ENCODE results near the gene MEGF6. TPM values are rescaled to one million over a fixed set of nuclear protein-coding genes. Genes with fewer than 3 reads are reported as not detected.

The MEGF6 gene
- total and polyA plus RNA-seq, 9 of the 15 experiments (the other 6 are each of a cell fraction or from before 2014, with no cell fraction given), result 0.03 to 1.7 (median 0.24) TPM; not detected in 3

GRCh38 chr1:3642919-3643675 lies 31.8 kb upstream of the MEGF6 start:
- Histone ChIP-seq H3K4me3 (no peak overlapping the region), H3K4me1 (replicated peaks in 1 of 2; ENCODE audit: control insufficient read depth in 2 of 2, insufficient read depth in 2 of 2, low read length in 2 of 2) (peaks cover 0 to 8% of the 10 kb centered on the region in 2 experiments; a peak in 1 of 5 replicates), H2AFZ (ENCODE audit: low read depth, low read length) (no peak overlapping the region), H4K20me1 (replicated peaks; ENCODE audit: control insufficient read depth, insufficient read depth, low read length) (0 out of 2 replicates have a peak, but pooled peaks cover 7% of the 10 kb centered on the region), H3K9ac (ENCODE audit: insufficient read depth in 1 of 2, low read depth in 2 of 2, low read length in 2 of 2) (no peak overlapping the region), H3K4me2 (ENCODE audit: insufficient read depth, low read length) (no peak overlapping the region), H3K27ac (ENCODE audit: extremely low read depth, low read depth, low read length) (no peak overlapping the region), H3K79me2 (ENCODE audit: control insufficient read depth, insufficient read depth, low read length) (no peaks in the 10 kb centered on the region), H3K36me3 (ENCODE audit: control insufficient read depth, insufficient read depth, low read length) (peaks cover 50% of the 10 kb centered on the region; the same call in 2 of the 3 replicates), H3K9me1 (ENCODE audit: control insufficient read depth, insufficient read depth, low read length) (no peaks in the 10 kb centered on the region), H3K9me3 (replicated peaks; ENCODE audit: control insufficient read depth, insufficient read depth, low read depth, low read length) (no peaks in the 10 kb centered on the region), H3K27me3 (ENCODE audit: control insufficient read depth in 2 of 2, insufficient read depth in 2 of 2, low read length in 2 of 2) (no peaks in the 10 kb centered on the region)
- no TSS peak for BruUV-seq (replicated peaks)
- CTCF ChIA-PET (ENCODE audit: low intra/inter-chr PET ratio), result no interaction called here
- POLR2A ChIA-PET, result interaction anchor here (1.8 kb wide), 1 partner anchor 12 kb away, joined by 8 read pairs; no protein-coding TSS in a partner anchor
- in situ Hi-C loops (cut with MboI), result no loop called here
- intact Hi-C loops (cut with micrococcal nuclease), result no loop called here
- DNase-seq (ENCODE audit: extremely low read depth in 1 of 4, low spot score in 3 of 4), result no peak
- WGBS (ENCODE audit: insufficient coverage, low coverage, missing lambda C conversion rate), result 87% methylated on average over 34 of the region's 43 CpGs
- FAIRE-seq, result no peak
- TF ChIP-seq, protein P1, sequence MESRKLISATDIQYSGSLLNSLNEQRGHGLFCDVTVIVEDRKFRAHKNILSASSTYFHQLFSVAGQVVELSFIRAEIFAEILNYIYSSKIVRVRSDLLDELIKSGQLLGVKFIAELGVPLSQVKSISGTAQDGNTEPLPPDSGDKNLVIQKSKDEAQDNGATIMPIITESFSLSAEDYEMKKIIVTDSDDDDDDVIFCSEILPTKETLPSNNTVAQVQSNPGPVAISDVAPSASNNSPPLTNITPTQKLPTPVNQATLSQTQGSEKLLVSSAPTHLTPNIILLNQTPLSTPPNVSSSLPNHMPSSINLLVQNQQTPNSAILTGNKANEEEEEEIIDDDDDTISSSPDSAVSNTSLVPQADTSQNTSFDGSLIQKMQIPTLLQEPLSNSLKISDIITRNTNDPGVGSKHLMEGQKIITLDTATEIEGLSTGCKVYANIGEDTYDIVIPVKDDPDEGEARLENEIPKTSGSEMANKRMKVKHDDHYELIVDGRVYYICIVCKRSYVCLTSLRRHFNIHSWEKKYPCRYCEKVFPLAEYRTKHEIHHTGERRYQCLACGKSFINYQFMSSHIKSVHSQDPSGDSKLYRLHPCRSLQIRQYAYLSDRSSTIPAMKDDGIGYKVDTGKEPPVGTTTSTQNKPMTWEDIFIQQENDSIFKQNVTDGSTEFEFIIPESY (CRISPR knock-in tag; IDR thresholded peaks at IDR 0.05), result 0 out of 2 replicates have a peak, but pooled peaks have one; percentile 34
- TF ChIP-seq SMC3 (conservative IDR thresholded peaks at IDR 0.05; ENCODE audit: insufficient read depth, low read depth, low read length) (no peak), POLR2G (IDR thresholded peaks at IDR 0.05; ENCODE audit: low read depth, low read length) (0 out of 2 replicates have a peak, but pooled peaks have one; percentile 29)
- no peak for ATAC-seq

Measured in K562 (cell line).